GM19438 (cell line): Measurements from ENCODE around the gene UTP11.

Source experiments
- ATAC-seq: cut with Tn5 transposase; IDR thresholded peaks from one replicate; pipeline ENCODE4 v1.9.1; 2021; ENCODE audit warnings: low read depth; ENCODE audit not compliant: unreplicated experiment

Gene UTP11

DNA sequence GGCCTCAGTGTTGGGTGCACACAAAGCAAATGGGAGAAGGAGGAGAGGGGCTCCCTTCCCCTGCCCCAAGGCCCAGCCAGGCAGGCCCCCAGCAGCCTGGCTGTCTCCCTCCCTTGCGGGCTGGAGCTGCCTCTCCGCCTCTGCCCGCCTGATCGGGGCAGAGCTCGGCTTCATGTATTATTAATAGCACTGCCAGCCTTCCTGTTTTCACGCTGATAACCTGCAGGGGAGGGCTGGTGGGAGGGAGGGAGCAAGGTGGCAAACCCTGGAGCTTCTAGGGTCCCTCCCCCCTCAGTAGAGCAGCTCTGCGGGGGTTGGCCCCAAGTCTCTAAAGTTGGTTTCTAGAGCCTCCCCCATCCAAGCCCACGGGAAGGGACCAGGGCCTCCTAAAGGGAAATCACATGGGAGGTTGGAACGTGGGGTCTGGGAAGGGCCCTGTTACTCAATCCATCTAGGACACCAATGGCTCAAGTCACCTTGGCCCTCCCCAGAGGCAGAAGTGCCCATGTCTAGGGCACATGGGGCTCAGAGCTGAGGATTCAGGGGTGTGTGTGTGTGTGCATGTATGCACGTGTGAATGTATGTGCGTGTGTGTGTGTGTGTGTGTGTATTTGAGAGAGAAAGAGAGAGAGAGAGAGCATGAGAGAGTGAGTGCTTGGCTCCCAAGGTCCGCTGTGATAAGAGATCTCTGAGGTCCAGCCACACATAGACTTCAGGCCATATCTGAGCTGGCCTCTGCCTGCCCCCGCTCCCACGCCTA, 55.9 kb downstream of the UTP11 start:
- ATAC-seq, result no peak

DNA sequence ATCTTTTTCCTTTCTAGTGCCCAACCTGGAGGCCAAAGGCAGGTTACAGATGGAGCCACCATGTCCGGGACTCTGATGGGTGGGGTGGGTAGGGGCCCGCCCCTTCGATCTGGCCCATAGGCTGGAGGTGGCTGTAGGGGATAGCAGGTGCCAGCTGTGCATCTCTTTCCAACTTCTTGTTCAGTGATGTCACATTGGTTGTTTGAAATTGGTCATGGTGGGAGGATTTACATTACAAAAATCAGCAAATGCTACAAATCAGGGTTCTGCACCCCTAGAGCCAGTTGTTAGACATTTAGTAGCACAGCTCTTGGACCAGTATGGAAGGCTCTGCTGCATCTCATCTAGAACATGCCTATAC, 56.4 kb downstream of the UTP11 start:
- no peak for ATAC-seq

DNA sequence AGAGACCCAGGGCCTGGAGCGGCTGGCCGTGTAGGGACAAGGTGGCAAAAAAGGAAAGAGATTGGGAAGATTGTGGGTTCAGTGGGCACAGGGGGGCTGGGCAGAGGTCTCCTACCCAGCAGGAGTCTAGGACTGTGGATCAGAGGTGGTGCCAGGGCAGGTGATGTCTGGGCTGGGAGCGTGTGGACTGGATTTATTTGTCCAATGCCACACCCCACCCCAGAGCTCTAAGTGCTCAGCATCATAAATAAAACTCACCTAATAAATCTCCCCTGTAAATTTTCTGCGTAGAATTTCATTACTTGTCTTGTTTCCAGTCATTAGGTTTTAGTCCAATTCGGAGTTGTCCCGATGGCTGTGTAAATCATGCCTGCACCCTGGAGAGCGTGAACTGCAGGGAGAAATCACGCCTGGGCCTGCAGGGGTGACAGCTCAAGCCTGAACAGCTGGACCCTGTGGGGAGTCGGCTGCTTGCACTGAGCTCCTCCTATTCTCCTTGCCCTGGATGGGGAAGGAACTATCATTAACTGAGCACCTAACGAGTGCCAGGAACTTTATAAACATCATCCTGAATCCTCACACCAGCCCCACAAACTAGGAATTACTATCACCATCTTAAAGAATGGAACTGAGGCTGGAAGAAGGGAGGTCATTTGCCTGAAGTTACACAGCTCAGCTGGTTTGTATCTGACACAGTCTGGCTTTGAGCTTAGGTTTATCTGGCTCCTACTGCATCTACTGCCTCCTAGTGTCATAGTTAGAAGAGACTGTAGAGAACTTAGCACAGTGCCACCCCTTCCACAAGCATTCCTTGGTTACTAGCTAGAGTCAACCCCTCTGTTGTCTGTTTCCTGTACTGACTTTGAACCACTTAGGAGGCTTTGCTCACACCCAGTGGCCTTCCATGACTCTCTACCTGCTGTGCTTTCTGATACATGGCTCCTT, 59.0 kb downstream of the UTP11 start:
- ATAC-seq, result no peak

DNA sequence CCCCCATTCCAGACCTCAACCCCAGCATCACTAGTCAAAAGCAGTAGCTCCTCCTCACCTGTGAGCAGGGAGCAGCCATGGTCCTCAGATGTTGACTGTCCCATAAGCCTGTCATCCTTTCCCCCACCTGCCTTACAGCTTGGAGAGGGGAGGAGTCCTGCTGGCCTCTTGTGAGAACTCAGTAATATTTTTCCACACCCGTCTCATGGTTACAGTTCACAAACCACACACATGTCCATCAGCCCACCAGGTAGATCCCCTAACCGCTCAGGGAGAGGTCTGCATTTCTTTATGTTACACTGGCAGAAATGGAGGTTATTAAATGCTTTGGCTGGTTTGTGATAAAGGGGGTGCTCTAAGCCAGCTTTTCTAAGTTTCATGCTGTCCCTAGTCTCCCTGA, 60.3 kb downstream of the UTP11 start:
- no peak for ATAC-seq

DNA sequence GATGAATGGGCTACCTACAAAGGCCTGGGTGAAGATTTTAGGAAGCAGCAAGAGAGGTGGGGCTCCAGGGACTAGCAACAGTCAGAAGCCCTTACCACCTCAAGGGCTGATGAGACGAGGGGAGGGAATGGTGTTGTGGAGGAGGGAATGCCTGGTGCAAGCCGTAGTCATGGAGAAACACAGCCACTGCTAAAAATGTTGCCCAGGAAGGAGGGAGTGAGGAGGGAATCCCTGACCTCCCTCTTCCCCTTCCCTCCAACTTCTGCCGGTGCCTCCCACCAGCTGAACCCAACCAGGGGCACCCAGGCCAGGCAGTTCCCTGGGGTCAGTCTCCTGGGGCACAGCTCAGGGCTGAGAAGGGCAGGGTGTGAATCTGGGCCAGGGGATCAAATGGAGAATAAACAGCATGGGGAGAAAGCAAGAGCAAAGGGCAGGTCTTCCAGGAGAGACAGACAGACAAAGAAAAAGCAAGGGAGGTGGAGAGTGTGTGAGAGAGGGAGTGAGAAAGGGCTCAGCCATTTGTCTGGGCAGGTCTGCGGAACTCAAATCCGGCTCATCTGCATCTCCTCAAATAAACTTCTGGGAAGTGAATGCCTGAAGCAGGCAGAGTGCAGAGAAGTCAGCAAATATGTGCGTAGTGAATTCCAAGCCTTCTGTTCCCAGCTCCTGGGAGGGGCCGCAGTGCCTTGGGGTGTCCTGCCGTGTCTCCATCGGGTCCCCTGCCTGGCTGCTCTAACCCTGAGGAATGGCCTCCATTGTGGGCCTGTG, 61.2 kb downstream of the UTP11 start:
- no peak for ATAC-seq

DNA sequence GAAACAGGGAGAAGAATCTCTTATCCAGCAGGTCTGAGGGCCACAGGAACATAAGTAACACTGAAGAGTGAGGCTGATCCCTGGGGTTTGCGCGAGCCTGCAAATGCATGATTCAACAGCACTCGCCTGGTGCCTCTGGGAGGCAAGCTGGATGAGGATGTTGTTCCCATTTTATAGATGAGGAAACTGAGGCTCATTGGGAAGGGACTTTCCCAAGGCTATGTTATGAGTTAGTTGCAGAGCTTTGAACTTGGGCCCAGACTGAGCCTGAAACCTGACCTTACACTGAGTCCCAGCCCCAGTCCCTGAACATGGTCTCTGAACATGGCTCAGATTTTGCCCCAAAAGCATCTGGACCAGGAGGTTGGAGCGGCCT, 61.8 kb downstream of the UTP11 start:
- ATAC-seq, result no peak
